GM12878 (cell line): Measurements from ENCODE around the gene RAB31. TPM values are rescaled to one million over a fixed set of nuclear protein-coding genes. Genes with fewer than 3 reads are reported as not detected.

ENCODE experiments used
- ATAC-seq: fragments of 200-7000 bp; cut with Tn5 transposase; 3 replicates; pipeline ENCODE4 v1.9.1; 2020; ENCODE audit warnings: mild to moderate bottlenecking, moderate library complexity
- BruUV-seq: library from RNA; stranded (reverse); fragments of 400-500 nt; replicated peaks from 2 replicates; lab custom pipeline; 2021; lab: Mats Ljungman, UMichigan
- CTCF ChIA-PET: fragments of 300-600 bp; sonication (Branson Sonifier 250); formaldehyde crosslinking; extraction: SDS; loops from one replicate; lab custom pipeline; 2021; ENCODE audit warnings: inconsistent platforms; lab: Yijun Ruan, JAX
- POLR2A ChIA-PET: fragments of 350-600 bp; formaldehyde crosslinking; extraction: SDS; loops from one replicate; lab custom pipeline; 2021; ENCODE audit warnings: inconsistent platforms; lab: Charles Lee
- RAD21 ChIA-PET: fragments of 300-600 bp; sonication (Branson Sonifier 250); formaldehyde crosslinking; loops from one replicate; lab custom pipeline; 2023; ENCODE audit warnings: antibody characterized with exemption; ENCODE audit not compliant: unreplicated experiment; lab: Charles Lee
- SMC1A ChIA-PET: fragments of 300-600 bp; sonication (Branson Sonifier 250); formaldehyde crosslinking; loops from one replicate; lab custom pipeline; 2023; ENCODE audit not compliant: unreplicated experiment, uncharacterized antibody; lab: Charles Lee
- DNase-seq: peaks from one replicate; pipeline ENCODE4 v3.0.0-alpha.2; 2011; ENCODE audit warnings: low read depth, low spot score
- FAIRE-seq: peaks from 3 replicates; lab custom pipeline; 2011; peaks lifted over from hg19 to GRCh38; lab: Jason Lieb, UNC
- H2AFZ ChIP-seq: 2 replicates; pipeline ENCODE4 v1.6.0; 2011; ENCODE audit warnings: low read depth, low read length, control low read depth; ENCODE audit not compliant: control insufficient read depth
- H3K27ac ChIP-seq: 2 replicates; pipeline ENCODE4 v1.5.1; 2011; ENCODE audit warnings: control low read depth; ENCODE audit not compliant: control insufficient read depth, insufficient read depth
- H3K27me3 ChIP-seq, 2 experiments: replicated peaks in 1 of 2; 2 replicates each; pipeline versions ENCODE4 v1.6.0 to v1.6.1; 2011; ENCODE audit warnings: low read length in 1 of 2; ENCODE audit not compliant: control insufficient read depth in 2 of 2, insufficient read depth in 2 of 2
- H3K36me3 ChIP-seq, 2 experiments: 2 replicates each; pipeline ENCODE4 v1.5.1; 2011; ENCODE audit warnings: low read length in 1 of 2; ENCODE audit not compliant: control insufficient read depth in 2 of 2, insufficient read depth in 2 of 2
- H3K4me1 ChIP-seq: 2 replicates; pipeline ENCODE4 v1.6.1; 2011; ENCODE audit warnings: mild to moderate bottlenecking, low read length, moderate library complexity, mixed read lengths; ENCODE audit not compliant: control insufficient read depth, insufficient read depth
- H3K4me2 ChIP-seq: 2 replicates; pipeline ENCODE4 v1.6.0; 2011; ENCODE audit warnings: control low read depth; ENCODE audit not compliant: control insufficient read depth, insufficient read depth
- H3K4me3 ChIP-seq: fragments of 200-600 bp; sonication (generic); 2 replicates; pipeline ENCODE4 v1.5.1; 2016
- H3K79me2 ChIP-seq: 2 replicates; pipeline ENCODE4 v1.6.0; 2011; ENCODE audit warnings: low read length; ENCODE audit not compliant: control insufficient read depth, insufficient read depth
- H3K9ac ChIP-seq: 2 replicates; pipeline ENCODE4 v1.8.0; 2011; ENCODE audit warnings: low read length, control low read depth, mixed read lengths; ENCODE audit not compliant: control insufficient read depth, insufficient read depth
- H3K9me3 ChIP-seq: replicated peaks from 3 replicates; pipeline ENCODE4 v1.5.1; 2011; ENCODE audit warnings: mild to moderate bottlenecking, low read length; ENCODE audit not compliant: control insufficient read depth, insufficient read depth
- H4K20me1 ChIP-seq: 2 replicates; pipeline ENCODE4 v1.6.0; 2011; ENCODE audit not compliant: control insufficient read depth, insufficient read depth
- ATF7 ChIP-seq: fragments of 450-650 bp; IDR thresholded peaks from 2 replicates; pipeline ENCODE4 v1.6.1; 2016; ENCODE audit warnings: low read depth, mild to moderate bottlenecking
- BHLHE40 ChIP-seq, 2 experiments: fragments of 450-650 bp in 1 of 2; IDR thresholded peaks; 2 replicates each; pipeline ENCODE4 v1.6.1; 2011 to 2017; ENCODE audit warnings: low read depth in 2 of 2, borderline replicate concordance in 1 of 2, improper control_type of control experiment in 1 of 2, low read length in 1 of 2, mild to moderate bottlenecking in 1 of 2
- CTCF ChIP-seq, 3 experiments: IDR thresholded peaks in 2 of 3; conservative IDR thresholded peaks in 1 of 3; 2 replicates each; pipeline ENCODE4 v1.5.1; 2011; ENCODE audit warnings: low read depth in 3 of 3, low read length in 3 of 3, mild to moderate bottlenecking in 3 of 3, control low read depth in 2 of 3, moderate library complexity in 2 of 3, inconsistent platforms in 1 of 3, mixed read lengths in 1 of 3; ENCODE audit not compliant: control insufficient read depth in 2 of 3, insufficient read depth in 1 of 3; ENCODE audit errors: extremely low read depth in 1 of 3
- POLR2AphosphoS5 ChIP-seq: IDR thresholded peaks from 2 replicates; pipeline ENCODE4 v1.6.1; 2011; ENCODE audit warnings: mild to moderate bottlenecking, low read length, inconsistent platforms
- TBL1XR1 ChIP-seq: IDR thresholded peaks from 2 replicates; pipeline ENCODE4 v1.6.1; 2012; ENCODE audit warnings: low read depth, low read length, improper control_type of control experiment
- ZNF274 ChIP-seq: IDR thresholded peaks from one replicate; pipeline ENCODE4 v1.8.0; 2011; ENCODE audit not compliant: insufficient read length, insufficient read depth
- WGBS: methylation state at CpG from one replicate; pipeline ENCODE4 v1.1.6; 2016; ENCODE audit warnings: low lambda C conversion rate; ENCODE audit not compliant: insufficient replicate concordance, insufficient coverage; ENCODE audit errors: missing lambda C conversion rate; 5-methylcytosine and 5-hydroxymethylcytosine counted together
- in situ Hi-C: fragments of 300-500 bp; cut with MboI; formaldehyde crosslinking; loops from 9 replicates; pipeline ENCODE4 v1.14.3; 2018; ENCODE audit warnings: mixed read lengths
- intact Hi-C: fragments of 100-400 bp; cut with micrococcal nuclease; formaldehyde crosslinking; loops from one replicate; pipeline ENCODE4 v1.14.2; 2022; ENCODE audit not compliant: unreplicated experiment
- polyA plus RNA-seq, 11 experiments: library from polyadenylated mRNA; depleted of rRNA in 4 of 11; unstranded in 6 of 11; stranded (reverse) in 5 of 11; fragments of >200 nt; fragmentation: Nextera tagmentation in 4 of 11; fragmentation: Illumina TruSeq in 1 of 11; extraction: Ambion mirVana in 4 of 11; extraction: Trizol in 1 of 11; gene quantifications; 1 replicate in 1 of 11; 2 replicates in 10 of 11; pipeline versions ENCODE4 v1.2.1 to v1.2.3, GENCODE V29; 2011 to 2016; ENCODE audit warnings: inconsistent platforms in 2 of 11, missing spikeins in 2 of 11, low read depth in 1 of 11
- total RNA-seq, 4 experiments: library from RNA; depleted of rRNA in 3 of 4; stranded (reverse); fragments of >200 nt in 3 of 4; fragmentation: Illumina TruSeq in 1 of 4; extraction: Trizol in 1 of 4; gene quantifications; 2 replicates each; pipeline versions ENCODE4 v1.2.1 to v1.2.3, GENCODE V29; 2013 to 2021
- TF ChIP-seq, protein P1 (sequence below): fragments of 450-650 bp; IDR thresholded peaks from 2 replicates; pipeline ENCODE4 v1.6.1; 2017; ENCODE audit warnings: low read depth, mild to moderate bottlenecking, moderate library complexity
- TF ChIP-seq, protein P2 (sequence below): IDR thresholded peaks from 2 replicates; pipeline ENCODE4 v1.6.1; 2011; ENCODE audit warnings: low read depth, low read length, improper control_type of control experiment, borderline replicate concordance
- TF ChIP-seq, protein P3 (sequence below): fragments of 450-650 bp; IDR thresholded peaks from 2 replicates; pipeline ENCODE4 v1.6.1; 2017; ENCODE audit warnings: mild to moderate bottlenecking, low read depth, inconsistent platforms; ENCODE audit not compliant: poor library complexity, severe bottlenecking
- TF ChIP-seq, protein P4 (sequence below): fragments of 450-650 bp; IDR thresholded peaks from 2 replicates; pipeline ENCODE4 v1.6.1; 2016; ENCODE audit warnings: mild to moderate bottlenecking, moderate library complexity, borderline replicate concordance

RAB31 gene
- total and polyA plus RNA-seq, 10 of the 15 experiments (the other 5 are each of a cell fraction or from before 2014, with no cell fraction given), result 0.80 to 23.3 (median 12.2) TPM

- ChIA-PET POLR2A (no interaction called here), SMC1A (interaction anchor here (0.5 kb wide), 1 partner anchor 33 kb away, joined by 3 read pairs; no protein-coding TSS in a partner anchor), CTCF (no interaction called here), RAD21 (no interaction called here)
- ATAC-seq (no peak), DNase-seq (no peak), FAIRE-seq (no peak)
- WGBS, result 68% methylated on average over 24 of the region's 24 CpGs
- Histone ChIP-seq H3K79me2 (no peaks in the 10 kb centered on the region), H4K20me1 (no peaks in the 10 kb centered on the region), H3K4me3 (no peak overlapping the region), H3K36me3 (no peaks in the 10 kb centered on the region), H2AFZ (no peak overlapping the region), H3K9me3 (no peaks in the 10 kb centered on the region), H3K27ac (no peak overlapping the region), H3K27me3 (no peaks in the 10 kb centered on the region), H3K9ac (no peak overlapping the region), H3K4me1 (no peaks in the 10 kb centered on the region), H3K4me2 (no peak overlapping the region)
- no TSS peak for BruUV-seq
- in situ Hi-C loops (no loop called here), intact Hi-C loops (no loop called here)
- TF ChIP-seq, protein P1, sequence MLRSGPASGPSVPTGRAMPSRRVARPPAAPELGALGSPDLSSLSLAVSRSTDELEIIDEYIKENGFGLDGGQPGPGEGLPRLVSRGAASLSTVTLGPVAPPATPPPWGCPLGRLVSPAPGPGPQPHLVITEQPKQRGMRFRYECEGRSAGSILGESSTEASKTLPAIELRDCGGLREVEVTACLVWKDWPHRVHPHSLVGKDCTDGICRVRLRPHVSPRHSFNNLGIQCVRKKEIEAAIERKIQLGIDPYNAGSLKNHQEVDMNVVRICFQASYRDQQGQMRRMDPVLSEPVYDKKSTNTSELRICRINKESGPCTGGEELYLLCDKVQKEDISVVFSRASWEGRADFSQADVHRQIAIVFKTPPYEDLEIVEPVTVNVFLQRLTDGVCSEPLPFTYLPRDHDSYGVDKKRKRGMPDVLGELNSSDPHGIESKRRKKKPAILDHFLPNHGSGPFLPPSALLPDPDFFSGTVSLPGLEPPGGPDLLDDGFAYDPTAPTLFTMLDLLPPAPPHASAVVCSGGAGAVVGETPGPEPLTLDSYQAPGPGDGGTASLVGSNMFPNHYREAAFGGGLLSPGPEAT, result no peak
- TF ChIP-seq, protein P2, sequence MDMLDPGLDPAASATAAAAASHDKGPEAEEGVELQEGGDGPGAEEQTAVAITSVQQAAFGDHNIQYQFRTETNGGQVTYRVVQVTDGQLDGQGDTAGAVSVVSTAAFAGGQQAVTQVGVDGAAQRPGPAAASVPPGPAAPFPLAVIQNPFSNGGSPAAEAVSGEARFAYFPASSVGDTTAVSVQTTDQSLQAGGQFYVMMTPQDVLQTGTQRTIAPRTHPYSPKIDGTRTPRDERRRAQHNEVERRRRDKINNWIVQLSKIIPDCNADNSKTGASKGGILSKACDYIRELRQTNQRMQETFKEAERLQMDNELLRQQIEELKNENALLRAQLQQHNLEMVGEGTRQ, result no peak
- TF ChIP-seq BHLHE40 (IDR thresholded peaks at IDR 0.05; ENCODE audit: borderline replicate concordance in 1 of 2, low read depth in 2 of 2, low read length in 1 of 2) (no peak), TBL1XR1 (no peak), POLR2AphosphoS5 (no peak), ATF7 (no peak), ZNF274 (no peak), CTCF (IDR thresholded peaks at IDR 0.05 in 2 of 3, conservative IDR thresholded peaks at IDR 0.05 in 1 of 3; ENCODE audit: control insufficient read depth in 2 of 3, extremely low read depth in 1 of 3, insufficient read depth in 1 of 3, low read depth in 3 of 3, low read length in 3 of 3) (no peak)
- TF ChIP-seq, protein P3, sequence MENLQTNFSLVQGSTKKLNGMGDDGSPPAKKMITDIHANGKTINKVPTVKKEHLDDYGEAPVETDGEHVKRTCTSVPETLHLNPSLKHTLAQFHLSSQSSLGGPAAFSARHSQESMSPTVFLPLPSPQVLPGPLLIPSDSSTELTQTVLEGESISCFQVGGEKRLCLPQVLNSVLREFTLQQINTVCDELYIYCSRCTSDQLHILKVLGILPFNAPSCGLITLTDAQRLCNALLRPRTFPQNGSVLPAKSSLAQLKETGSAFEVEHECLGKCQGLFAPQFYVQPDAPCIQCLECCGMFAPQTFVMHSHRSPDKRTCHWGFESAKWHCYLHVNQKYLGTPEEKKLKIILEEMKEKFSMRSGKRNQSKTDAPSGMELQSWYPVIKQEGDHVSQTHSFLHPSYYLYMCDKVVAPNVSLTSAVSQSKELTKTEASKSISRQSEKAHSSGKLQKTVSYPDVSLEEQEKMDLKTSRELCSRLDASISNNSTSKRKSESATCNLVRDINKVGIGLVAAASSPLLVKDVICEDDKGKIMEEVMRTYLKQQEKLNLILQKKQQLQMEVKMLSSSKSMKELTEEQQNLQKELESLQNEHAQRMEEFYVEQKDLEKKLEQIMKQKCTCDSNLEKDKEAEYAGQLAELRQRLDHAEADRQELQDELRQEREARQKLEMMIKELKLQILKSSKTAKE, result no peak
- TF ChIP-seq, protein P4, sequence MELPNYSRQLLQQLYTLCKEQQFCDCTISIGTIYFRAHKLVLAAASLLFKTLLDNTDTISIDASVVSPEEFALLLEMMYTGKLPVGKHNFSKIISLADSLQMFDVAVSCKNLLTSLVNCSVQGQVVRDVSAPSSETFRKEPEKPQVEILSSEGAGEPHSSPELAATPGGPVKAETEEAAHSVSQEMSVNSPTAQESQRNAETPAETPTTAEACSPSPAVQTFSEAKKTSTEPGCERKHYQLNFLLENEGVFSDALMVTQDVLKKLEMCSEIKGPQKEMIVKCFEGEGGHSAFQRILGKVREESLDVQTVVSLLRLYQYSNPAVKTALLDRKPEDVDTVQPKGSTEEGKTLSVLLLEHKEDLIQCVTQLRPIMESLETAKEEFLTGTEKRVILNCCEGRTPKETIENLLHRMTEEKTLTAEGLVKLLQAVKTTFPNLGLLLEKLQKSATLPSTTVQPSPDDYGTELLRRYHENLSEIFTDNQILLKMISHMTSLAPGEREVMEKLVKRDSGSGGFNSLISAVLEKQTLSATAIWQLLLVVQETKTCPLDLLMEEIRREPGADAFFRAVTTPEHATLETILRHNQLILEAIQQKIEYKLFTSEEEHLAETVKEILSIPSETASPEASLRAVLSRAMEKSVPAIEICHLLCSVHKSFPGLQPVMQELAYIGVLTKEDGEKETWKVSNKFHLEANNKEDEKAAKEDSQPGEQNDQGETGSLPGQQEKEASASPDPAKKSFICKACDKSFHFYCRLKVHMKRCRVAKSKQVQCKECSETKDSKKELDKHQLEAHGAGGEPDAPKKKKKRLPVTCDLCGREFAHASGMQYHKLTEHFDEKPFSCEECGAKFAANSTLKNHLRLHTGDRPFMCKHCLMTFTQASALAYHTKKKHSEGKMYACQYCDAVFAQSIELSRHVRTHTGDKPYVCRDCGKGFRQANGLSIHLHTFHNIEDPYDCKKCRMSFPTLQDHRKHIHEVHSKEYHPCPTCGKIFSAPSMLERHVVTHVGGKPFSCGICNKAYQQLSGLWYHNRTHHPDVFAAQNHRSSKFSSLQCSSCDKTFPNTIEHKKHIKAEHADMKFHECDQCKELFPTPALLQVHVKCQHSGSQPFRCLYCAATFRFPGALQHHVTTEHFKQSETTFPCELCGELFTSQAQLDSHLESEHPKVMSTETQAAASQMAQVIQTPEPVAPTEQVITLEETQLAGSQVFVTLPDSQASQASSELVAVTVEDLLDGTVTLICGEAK, result no peak
Observed at GRCh38 chr18:9659499-9660375, 48.4 kb upstream of the RAB31 start.
